ENCODE results near the gene MRPL55. TPM values are rescaled to one million over a fixed set of nuclear protein-coding genes. Genes with fewer than 3 reads are reported as not detected.
A peak's percentile ranks its signal among the peaks of the same experiment; 100 is the strongest.

Gene MRPL55
- total RNA-seq, 2 experiments from 2014 or later: 75.0 to 82.4 TPM

DNA sequence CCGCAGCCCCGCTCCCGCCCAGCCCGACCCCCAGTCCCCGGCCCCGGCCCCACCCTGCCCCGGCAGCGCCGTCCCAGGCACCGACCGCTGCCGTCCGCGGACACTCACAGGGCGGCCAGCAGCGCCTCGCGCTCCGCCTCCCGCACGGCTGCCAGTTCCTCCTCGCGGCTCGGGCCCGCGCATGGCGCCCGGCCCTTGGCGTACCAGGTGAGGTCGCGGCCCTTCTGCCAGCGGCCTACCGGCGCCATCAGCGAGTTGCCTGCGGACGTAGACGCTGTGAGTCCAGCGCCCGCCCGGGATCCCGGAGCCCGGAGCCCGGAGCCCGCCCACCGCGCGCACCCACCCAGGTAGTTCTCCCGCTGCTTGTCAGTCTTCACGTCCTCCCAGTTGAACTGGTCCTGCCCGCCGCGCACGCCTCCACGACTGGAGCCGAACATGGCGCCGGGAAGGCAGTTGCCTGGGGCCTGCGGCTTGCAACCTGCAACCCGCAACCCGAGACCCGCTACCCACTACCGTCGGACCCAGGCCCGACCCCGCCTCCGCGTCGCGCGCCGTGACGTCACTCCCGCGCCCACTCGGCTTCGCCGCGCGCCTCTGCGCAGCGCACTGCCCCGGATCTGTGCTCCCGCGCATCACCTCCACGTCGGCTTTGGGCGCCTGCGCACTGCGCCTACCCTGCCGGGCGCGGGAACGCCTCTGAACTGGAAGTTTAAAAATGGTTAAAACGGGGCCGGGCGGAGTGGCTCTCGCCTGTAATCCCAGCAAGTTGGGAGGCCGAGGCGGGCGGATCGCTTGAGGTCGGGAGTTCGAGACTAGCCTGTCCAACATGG is 6.1 kb downstream of the MRPL55 start, which contains the start of gene C1orf35:
C1orf35 (minus strand) TSS at position 535 of the 830 bp plus-strand sequence; CDS start at position 437, 98 bp downstream.
- no peaks in the 10 kb centered on the region for H3K27me3 Mint-ChIP-seq
- peak within 1 kb of the TSS; percentile 92 for H3K27ac Mint-ChIP-seq
- H3K36me3 Mint-ChIP-seq: peaks cover 21% of the 10 kb centered on the region
- peak; percentile 96 for DNase-seq
- peak within 1 kb of the TSS; percentile 92 for H3K4me3 Mint-ChIP-seq
- peaks cover 9% of the 10 kb centered on the region for H3K4me1 Mint-ChIP-seq
- H3K9me3 Mint-ChIP-seq: no peaks in the 10 kb centered on the region

DNA sequence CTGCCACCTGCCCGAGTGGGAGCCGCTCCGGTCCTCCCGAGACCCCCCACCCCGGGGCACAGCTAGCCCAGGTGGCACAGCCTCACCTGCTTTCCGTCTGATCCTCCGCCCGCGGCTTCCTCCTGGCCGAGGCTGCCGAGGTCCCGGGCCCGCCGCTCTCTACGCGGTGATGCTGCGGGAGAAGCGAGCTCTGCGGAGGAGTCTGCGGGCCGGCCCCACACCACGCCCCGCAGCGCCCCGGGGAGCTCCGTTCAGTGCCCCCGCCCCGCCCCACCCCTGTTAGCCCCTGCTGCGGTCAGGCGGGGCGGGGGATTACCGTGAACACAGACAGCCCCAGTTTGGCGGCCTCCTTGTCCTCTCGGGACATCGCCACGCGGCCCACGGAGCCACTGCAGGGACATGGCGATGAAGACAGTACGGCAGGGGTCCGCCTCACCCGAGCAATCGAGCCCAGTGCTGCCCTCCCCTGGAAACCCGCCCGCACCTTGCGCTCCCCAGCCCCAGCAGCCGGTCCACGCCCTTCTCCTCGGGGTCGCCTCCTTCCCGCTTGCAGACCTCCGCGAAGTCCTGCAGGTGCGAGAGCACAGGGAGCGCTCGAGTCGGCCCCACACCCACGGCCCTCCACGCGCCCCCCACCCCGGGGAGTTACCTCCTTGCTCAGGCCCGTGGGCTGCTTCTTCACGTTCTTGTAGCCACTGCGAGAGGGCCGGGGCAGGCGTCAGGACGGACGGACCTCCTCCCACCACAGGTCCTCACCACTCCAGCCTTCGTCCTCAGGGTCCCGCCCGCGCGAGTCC is 6.9 kb downstream of the MRPL55 start:
- H3K4me3 Mint-ChIP-seq: peak overlapping the region; percentile 92
- peak; percentile 69 for DNase-seq
- H3K4me1 Mint-ChIP-seq: peaks cover 6% of the 10 kb centered on the region
- peak overlapping the region; percentile 62 for H3K27ac Mint-ChIP-seq
- no peaks in the 10 kb centered on the region for H3K9me3 Mint-ChIP-seq
- H3K36me3 Mint-ChIP-seq: peaks cover 27% of the 10 kb centered on the region
- no peaks in the 10 kb centered on the region for H3K27me3 Mint-ChIP-seq

DNA sequence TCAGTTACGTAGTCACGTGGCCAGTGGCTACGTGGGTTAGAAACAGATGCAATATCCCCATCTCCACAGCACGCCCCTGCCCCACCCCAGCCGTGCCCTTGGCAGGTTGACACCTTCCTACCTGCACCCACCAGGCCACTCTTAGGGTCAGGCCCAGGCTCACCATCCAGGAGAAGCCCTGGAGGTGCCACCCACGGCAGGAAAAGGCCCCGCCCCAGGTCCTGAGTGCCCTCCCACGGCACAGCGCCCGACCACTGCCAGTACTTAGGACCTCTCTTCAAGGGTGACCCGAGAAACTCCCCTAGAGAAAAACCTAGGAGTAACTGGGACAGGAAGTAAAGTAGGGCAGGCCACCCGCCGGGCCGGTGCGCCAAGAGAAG is 7.5 kb downstream of the MRPL55 start:
- DNase-seq: no peak
- Mint-ChIP-seq H3K27ac (peak overlapping the region; percentile 64), H3K9me3 (no peaks in the 10 kb centered on the region), H3K4me3 (peak overlapping the region; percentile 92), H3K27me3 (no peaks in the 10 kb centered on the region), H3K36me3 (peaks cover 27% of the 10 kb centered on the region), H3K4me1 (peaks cover 6% of the 10 kb centered on the region)

DNA sequence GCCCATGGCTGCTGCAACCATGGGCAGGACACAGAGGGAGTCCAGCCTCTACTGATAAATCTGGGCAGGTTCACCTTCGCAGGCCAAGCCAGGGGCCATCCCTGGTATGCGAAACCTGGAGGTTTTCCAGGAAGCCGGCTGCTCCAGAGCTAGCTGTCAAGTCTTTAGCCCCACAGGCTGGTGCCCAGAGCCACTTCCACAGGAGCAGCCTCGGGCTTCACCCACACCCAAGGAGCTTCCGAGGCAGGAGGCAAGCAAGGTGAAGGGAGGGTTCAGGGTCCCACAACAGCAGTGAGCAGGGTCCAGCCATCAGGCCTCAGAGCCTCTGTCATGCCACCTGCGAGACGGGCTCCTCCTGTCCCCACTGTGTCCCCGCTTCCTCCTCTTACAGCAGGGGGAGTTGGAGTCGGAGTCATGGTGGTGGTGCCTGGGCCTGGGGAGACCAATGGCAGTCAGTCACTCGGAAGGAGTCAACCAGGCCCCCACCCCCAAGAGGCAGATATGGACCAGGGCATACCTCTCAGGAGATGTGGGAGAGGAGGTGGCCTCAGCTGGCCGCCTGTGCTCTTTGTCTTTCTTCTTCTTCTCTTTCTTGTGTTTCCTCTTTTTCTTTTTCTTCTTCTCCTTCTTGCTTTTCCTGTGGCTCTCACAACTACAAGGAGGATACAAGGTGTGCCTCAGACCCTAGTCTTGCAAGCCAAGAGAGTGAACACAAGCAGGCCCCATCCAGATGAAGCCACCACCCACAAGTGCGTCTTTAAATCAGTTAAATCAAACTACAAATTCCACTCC is 8.1 kb downstream of the MRPL55 start:
- no peak for DNase-seq
- peaks cover 6% of the 10 kb centered on the region for H3K4me1 Mint-ChIP-seq
- H3K9me3 Mint-ChIP-seq: no peaks in the 10 kb centered on the region
- H3K27ac Mint-ChIP-seq: peak overlapping the region; percentile 64
- peak overlapping the region; percentile 92 for H3K4me3 Mint-ChIP-seq
- H3K36me3 Mint-ChIP-seq: peaks cover 29% of the 10 kb centered on the region
- no peaks in the 10 kb centered on the region for H3K27me3 Mint-ChIP-seq

DNA sequence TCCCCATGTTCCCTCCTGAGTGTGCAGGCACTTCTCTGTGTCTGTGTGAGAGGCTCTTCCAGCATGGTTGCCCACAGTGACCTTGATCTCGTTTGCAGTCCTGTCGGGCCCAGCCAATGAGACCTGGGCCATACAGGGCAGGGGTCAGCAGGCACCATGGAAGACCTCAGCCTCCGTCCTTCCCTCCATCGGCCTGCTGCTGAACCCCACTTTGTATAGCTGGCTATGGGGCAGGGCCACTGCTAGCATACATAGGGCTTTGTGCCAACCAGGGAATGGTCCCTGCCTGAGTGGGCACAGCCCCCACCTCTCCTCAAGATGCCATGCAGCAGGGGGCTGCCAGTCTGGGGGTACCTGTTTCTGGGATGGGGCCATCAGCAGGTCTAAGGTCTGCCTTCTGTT is 9.8 kb downstream of the MRPL55 start:
- no peak for DNase-seq
- Mint-ChIP-seq H3K27me3 (no peaks in the 10 kb centered on the region), H3K9me3 (peaks cover 8% of the 10 kb centered on the region), H3K36me3 (peaks cover 46% of the 10 kb centered on the region), H3K4me3 (no peak overlapping the region), H3K4me1 (peaks cover 16% of the 10 kb centered on the region), H3K27ac (no peak overlapping the region)

DNA sequence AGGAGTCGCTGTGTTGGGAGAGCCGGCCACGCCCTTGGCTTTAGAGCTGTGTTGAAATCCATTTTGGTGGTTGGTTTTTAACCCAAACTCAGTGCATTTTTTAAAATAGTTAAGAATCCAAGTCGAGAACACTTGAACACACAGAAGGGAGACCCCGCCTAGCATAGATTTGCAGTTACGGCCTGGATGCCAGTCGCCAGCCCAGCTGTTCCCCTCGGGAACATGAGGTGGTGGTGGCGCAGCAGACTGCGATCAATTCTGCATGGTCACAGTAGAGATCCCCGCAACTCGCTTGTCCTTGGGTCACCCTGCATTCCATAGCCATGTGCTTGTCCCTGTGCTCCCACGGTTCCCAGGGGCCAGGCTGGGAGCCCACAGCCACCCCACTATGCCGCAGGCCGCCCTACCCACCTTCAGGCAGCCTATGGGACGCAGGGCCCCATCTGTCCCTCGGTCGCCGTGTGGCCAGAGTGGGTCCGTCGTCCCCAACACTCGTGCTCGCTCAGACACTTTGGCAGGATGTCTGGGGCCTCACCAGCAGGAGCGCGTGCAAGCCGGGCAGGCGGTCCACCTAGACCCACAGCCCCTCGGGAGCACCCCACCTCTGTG is 10.7 kb downstream of the MRPL55 start:
- peaks cover 14% of the 10 kb centered on the region for H3K4me1 Mint-ChIP-seq
- no peak overlapping the region for H3K27ac Mint-ChIP-seq
- no peak overlapping the region for H3K4me3 Mint-ChIP-seq
- H3K27me3 Mint-ChIP-seq: no peaks in the 10 kb centered on the region
- peaks cover 11% of the 10 kb centered on the region for H3K9me3 Mint-ChIP-seq
- no peak for DNase-seq
- H3K36me3 Mint-ChIP-seq: peaks cover 50% of the 10 kb centered on the region

DNA sequence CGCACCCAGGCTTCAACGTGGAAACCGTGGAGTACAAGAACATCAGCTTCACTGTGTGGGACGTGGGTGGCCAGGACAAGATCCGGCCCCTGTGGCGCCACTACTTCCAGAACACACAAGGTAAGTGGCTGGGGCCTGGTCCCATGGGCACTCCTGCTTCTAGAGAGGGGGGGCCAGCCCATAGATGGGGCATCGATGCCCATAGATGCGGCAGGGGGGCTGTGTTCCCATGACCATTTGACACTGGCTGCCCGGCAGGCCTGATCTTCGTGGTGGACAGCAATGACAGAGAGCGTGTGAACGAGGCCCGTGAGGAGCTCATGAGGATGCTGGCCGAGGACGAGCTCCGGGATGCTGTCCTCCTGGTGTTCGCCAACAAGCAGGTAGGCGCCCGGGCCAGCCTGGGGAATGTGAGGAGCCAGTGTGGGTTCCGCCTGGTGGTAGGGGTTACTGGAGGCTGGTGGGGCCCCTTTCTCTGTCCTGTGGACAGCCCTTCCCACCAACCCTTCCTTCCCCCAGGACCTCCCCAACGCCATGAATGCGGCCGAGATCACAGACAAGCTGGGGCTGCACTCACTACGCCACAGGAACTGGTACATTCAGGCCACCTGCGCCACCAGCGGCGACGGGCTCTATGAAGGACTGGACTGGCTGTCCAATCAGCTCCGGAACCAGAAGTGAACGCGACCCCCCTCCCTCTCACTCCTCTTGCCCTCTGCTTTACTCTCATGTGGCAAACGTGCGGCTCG is 11.6 kb downstream of the MRPL55 start:
- H3K27ac Mint-ChIP-seq: no peak overlapping the region
- peaks cover 57% of the 10 kb centered on the region for H3K36me3 Mint-ChIP-seq
- H3K4me1 Mint-ChIP-seq: peaks cover 14% of the 10 kb centered on the region
- H3K9me3 Mint-ChIP-seq: peaks cover 11% of the 10 kb centered on the region
- no peak overlapping the region for H3K4me3 Mint-ChIP-seq
- DNase-seq: no peak
- H3K27me3 Mint-ChIP-seq: no peaks in the 10 kb centered on the region

DNA sequence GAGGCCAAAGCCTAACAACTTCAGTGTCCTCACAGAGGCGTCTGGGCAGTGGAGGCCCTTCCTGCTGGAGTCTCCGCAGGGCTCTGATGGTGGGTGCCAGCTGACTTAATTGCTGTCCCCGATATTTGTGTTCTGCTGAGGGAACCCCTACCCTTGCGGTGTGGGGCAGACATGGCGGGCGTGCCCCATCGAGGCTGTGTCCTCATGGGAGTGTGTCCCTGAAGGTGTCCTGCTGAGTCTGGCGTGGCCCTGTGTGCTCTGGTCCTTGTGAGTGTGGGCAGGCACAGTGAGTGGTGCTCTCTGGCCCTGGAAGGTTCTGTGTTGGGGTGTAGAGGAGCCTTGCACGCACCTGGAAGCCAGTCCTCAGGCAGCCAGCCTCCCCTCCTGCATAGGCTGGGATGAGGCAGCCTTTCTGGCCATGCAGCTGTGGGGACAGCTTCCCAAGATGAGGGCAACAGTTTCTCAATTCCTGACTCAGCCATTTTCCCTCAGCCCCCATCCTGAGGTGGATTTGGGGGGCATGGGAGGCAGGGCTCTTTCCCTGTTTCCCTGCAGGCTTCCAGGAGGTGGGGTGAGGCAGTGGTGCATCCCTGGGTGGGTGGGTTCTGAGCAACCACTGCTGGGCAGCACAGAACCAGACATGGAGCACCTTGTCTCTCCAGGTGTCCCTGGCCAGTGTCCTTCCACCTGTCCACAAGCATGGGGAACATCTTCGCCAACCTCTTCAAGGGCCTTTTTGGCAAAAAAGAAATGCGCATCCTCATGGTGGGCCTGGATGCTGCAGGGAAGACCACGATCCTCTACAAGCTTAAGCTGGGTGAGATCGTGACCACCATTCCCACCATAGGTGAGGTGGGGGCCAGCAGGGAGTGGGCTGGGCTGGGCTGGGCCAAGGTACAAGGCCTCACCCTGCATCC is 12.4 kb downstream of the MRPL55 start:
- no peak for DNase-seq

DNA sequence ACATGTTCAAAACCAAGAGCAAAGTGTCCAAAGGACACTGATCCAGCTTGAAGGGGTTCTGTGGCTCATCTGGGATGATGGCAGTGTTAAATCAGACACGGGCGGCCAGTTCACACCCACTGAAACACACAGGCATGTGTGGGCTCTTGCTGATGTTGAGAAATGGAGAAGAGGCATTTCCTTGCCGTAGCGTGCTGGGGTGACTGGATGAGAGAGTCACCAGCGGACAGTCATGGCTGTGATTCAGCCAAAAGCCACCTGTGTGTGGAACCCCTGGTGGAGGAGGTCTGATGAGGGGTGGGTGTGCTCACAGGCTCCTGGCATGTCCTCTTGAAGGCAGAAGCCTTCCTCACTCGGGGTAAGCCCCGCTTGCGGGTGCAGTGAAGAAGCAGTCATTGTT is 13.2 kb downstream of the MRPL55 start:
- no peak for DNase-seq
- Mint-ChIP-seq H3K27me3 (no peaks in the 10 kb centered on the region), H3K36me3 (peaks cover 67% of the 10 kb centered on the region), H3K9me3 (peaks cover 11% of the 10 kb centered on the region), H3K4me3 (no peak overlapping the region), H3K27ac (no peak overlapping the region), H3K4me1 (peaks cover 21% of the 10 kb centered on the region)

More for the DNA sequence above, 12.4 kb downstream of the MRPL55 start:
- H3K36me3 Mint-ChIP-seq: peaks cover 65% of the 10 kb centered on the region
- H3K27ac Mint-ChIP-seq: no peak overlapping the region
- peaks cover 17% of the 10 kb centered on the region for H3K4me1 Mint-ChIP-seq
- H3K9me3 Mint-ChIP-seq: peaks cover 11% of the 10 kb centered on the region
- no peak overlapping the region for H3K4me3 Mint-ChIP-seq
- no peaks in the 10 kb centered on the region for H3K27me3 Mint-ChIP-seq

DNA sequence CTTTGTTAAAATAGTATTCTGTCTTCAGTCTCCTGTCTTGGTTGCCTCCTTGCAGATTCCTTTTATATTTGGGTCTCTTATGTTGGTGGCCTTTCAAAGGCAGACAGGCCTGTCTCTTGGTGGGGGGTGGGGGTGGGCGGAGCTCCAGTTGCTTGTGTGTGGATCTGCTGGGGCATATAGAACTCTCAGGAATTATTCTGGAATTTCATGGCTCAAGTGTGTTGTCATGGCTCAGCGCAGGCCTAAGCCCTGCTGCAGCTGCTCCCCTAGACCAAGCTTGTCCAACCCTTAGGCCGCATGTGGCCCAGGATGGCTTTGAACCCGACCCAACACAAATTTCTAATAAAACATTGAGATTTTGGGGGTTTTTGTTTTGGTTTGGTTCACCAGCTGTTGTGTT is 13.9 kb downstream of the MRPL55 start:
- H3K4me3 Mint-ChIP-seq: no peak overlapping the region
- H3K27me3 Mint-ChIP-seq: no peaks in the 10 kb centered on the region
- H3K36me3 Mint-ChIP-seq: peaks cover 73% of the 10 kb centered on the region
- H3K4me1 Mint-ChIP-seq: peaks cover 28% of the 10 kb centered on the region
- no peak for DNase-seq
- H3K27ac Mint-ChIP-seq: no peak overlapping the region
- H3K9me3 Mint-ChIP-seq: peaks cover 11% of the 10 kb centered on the region

DNA sequence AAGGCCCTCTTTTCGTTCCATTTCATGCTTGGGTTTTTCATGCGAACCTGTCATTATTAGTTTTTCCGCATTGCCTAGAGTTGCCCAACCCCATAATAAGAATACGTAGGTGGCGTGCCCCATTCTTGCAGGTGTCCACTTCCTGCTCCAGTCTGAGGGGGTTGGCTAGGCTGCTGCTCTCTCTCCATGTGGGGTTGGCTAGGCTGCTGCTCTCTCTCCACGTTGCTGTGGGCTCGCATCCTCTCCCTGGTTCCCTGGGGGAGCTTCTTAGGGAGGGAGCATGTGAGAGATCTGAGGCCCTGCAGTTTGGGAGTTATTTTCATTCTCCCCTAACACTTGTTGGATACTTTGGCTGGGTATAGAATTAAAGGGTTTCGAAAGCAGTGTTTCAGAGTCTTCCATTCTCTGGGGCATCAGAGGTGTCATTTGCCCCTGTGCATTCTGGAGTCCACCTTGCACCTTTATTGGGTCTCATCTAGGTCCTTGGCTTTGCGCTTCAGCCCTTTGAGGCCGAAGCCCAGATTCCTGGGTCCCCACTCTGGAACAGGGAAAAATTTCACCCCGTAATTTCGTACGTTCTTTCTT is 14.6 kb downstream of the MRPL55 start:
- H3K27ac Mint-ChIP-seq: no peak overlapping the region
- H3K27me3 Mint-ChIP-seq: no peaks in the 10 kb centered on the region
- no peak overlapping the region for H3K4me3 Mint-ChIP-seq
- peaks cover 34% of the 10 kb centered on the region for H3K4me1 Mint-ChIP-seq
- H3K36me3 Mint-ChIP-seq: peaks cover 72% of the 10 kb centered on the region
- peaks cover 11% of the 10 kb centered on the region for H3K9me3 Mint-ChIP-seq
- DNase-seq: no peak

DNA sequence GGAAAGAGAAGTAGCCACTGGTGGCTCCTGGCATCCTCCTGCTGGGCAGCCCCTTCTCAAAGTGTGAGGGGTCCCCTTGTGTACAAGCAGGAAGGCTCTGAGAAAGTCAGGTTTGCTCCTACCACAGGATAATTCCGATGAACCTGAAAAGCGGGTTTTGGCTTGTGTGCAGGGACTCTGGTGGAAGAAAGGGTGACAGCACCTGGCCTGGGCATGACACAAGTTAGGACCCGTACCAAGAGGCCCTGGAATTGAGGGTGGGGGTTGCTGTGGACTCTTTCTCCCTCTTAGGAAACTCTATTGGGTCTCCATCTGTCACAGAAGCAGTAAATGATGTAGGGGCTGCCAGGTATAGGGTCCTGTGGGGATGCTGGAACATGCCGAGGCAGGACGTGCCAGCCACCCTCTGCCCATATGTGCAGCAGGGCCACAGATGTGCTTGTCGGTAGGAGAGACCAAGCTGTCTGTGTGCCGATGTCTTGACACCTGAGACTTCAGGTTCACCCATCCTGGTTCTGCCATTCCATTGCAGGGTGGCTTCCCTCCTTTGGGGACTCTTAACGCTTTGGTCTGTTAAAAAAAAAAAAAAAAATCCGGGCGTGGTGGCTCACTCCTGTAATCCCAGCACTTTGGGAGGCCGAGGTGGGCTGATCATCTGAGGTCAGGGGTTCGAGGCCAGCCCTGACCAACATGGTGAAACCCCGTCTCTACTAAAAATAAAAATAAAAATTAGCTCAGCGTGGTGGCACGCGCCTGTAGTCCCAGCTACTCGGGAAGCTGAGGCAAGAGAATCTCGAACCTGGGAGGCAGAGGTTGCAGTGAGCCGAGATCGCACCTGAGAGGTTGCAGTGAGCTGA is 15.8 kb downstream of the MRPL55 start:
- H3K4me3 Mint-ChIP-seq: no peak overlapping the region
- no peak for DNase-seq
- H3K27ac Mint-ChIP-seq: no peak overlapping the region
- H3K9me3 Mint-ChIP-seq: peaks cover 11% of the 10 kb centered on the region
- peaks cover 46% of the 10 kb centered on the region for H3K4me1 Mint-ChIP-seq
- peaks cover 72% of the 10 kb centered on the region for H3K36me3 Mint-ChIP-seq
- no peaks in the 10 kb centered on the region for H3K27me3 Mint-ChIP-seq

Measured in activated naive CD8-positive, alpha-beta T cell treated with anti-CD3 and anti-CD28 coated beads for 36 hours (primary cell).